Measurements from ENCODE around the gene ITPR3. TPM values are rescaled to one million over a fixed set of nuclear protein-coding genes. Genes with fewer than 3 reads are reported as not detected.

Gene ITPR3
- total RNA-seq, 1 donor, result 15.1 TPM

DNA sequence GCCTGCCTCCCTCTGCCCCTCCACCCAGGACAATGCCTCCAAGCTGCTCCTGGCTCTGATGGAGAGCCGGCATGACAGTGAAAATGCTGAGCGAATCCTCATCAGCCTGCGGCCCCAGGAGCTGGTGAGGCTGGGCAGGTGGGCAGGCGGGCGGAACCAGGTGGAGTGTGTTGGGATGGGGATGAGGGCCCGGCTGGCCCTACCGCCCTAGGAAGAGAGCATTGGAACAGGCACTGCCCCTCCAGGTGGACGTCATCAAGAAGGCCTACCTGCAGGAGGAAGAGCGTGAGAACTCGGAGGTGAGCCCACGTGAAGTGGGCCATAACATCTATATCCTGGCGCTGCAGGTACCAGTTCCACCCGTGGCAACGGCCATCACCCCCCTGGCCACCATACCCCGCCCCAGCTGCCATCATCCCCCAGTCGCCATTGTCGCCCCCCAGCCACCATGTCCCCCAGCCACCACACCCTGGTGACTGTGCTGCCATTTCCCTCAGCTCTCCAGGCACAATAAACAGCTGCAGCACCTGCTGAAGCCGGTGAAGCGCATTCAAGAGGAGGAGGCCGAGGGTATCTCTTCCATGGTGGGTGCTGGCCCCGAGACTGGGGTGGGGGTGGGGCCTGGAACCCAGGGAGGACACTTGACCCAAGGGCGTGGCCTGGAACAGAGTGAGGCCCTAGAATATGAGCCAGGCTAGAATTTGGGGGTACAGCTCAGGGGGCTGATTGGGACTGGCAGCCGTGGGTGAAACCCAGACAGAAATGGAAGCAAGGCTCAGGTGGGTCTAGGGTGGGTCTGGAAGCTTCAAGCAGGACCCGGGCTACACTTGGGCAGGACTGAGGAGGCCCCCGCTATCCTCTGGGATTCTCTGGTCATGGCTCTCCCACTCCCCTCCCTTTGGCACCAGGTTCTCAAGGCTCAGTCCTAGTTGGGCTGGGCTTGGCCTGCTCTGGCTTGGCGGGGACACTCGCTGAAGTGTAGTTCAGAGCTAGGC is 66.2 kb downstream of the ITPR3 start:
- DNase-seq (ENCODE audit: low read depth), result no peak
- TF ChIP-seq, protein P1, sequence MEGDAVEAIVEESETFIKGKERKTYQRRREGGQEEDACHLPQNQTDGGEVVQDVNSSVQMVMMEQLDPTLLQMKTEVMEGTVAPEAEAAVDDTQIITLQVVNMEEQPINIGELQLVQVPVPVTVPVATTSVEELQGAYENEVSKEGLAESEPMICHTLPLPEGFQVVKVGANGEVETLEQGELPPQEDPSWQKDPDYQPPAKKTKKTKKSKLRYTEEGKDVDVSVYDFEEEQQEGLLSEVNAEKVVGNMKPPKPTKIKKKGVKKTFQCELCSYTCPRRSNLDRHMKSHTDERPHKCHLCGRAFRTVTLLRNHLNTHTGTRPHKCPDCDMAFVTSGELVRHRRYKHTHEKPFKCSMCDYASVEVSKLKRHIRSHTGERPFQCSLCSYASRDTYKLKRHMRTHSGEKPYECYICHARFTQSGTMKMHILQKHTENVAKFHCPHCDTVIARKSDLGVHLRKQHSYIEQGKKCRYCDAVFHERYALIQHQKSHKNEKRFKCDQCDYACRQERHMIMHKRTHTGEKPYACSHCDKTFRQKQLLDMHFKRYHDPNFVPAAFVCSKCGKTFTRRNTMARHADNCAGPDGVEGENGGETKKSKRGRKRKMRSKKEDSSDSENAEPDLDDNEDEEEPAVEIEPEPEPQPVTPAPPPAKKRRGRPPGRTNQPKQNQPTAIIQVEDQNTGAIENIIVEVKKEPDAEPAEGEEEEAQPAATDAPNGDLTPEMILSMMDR (IDR thresholded peaks at IDR 0.05; ENCODE audit: insufficient read depth, low read depth, low read length), result no peak

DNA sequence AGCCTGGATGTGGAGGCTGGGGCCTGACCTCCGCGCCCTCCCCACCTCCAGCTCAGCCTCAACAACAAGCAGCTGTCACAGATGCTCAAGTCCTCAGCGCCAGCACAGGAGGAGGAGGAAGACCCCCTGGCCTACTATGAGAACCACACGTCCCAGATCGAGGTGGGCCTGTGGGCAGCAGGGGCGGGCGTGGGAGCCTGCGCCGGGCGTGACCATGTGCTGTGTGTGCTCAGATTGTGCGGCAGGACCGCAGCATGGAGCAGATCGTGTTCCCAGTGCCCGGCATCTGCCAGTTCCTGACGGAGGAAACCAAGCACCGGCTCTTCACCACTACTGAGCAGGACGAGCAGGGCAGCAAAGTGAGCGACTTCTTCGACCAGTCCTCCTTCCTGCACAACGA is 66.9 kb downstream of the ITPR3 start:
- TF ChIP-seq, protein P1 (IDR thresholded peaks at IDR 0.05; ENCODE audit: insufficient read depth, low read depth, low read length), result no peak
- H3K4me3 ChIP-seq (ENCODE audit: low read depth, low read length), result no peak overlapping the region
- no peak for DNase-seq (ENCODE audit: low read depth)

More for the DNA sequence above, 66.2 kb downstream of the ITPR3 start:
- no peak overlapping the region for H3K4me3 ChIP-seq (ENCODE audit: low read depth, low read length)

DNA sequence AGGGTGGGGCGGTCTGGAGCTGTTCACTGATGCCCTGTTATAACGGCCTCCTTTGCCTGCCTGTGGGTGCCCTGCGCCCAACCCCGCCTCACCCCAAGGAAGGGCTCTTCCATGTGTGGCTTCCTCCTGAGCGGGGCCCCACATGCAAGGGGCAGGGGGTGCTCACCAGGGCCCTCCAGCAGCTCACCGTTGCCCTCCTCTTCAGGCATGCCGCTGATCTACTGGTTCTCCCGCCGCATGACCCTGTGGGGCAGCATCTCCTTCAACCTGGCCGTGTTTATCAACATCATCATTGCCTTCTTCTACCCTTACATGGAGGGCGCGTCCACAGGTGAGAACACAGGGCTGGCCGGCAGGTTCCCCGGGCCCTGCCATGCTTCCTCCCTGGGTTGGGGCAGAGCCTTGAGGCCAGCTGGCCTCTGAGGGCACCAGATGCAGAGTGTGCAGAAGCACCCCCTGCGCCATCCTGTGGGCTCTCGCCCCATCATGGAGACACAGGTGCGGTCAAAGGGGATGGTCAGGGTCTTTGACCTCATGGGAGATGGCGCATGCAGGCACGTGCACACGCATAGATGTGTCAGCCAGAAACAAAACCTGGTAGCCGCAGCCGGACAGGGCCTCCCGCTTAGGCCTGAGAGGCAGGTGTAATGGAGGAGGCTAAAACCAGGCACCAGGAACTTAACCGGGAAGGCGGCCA is 67.5 kb downstream of the ITPR3 start:
- TF ChIP-seq, protein P1 (IDR thresholded peaks at IDR 0.05; ENCODE audit: insufficient read depth, low read depth, low read length), result no peak
- DNase-seq (ENCODE audit: low read depth), result no peak
- no peak overlapping the region for H3K4me3 ChIP-seq (ENCODE audit: low read depth, low read length)

DNA sequence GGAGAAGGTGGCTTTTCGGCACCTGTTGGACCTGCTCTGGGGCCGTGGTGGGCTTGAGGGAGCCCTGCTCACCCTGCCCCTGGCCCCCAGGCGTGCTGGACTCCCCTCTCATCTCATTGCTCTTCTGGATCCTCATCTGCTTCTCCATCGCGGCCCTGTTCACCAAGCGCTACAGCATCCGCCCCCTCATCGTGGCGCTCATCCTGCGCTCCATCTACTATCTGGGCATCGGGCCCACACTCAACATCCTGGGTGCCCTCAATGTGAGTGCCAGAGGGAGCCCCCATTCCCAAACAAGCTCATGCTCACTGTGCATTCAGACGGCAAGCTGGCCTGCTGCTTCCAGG is 68.0 kb downstream of the ITPR3 start:
- TF ChIP-seq, protein P1 (IDR thresholded peaks at IDR 0.05; ENCODE audit: insufficient read depth, low read depth, low read length), result no peak
- DNase-seq (ENCODE audit: low read depth), result no peak
- H3K4me3 ChIP-seq (ENCODE audit: low read depth, low read length), result no peak overlapping the region

DNA sequence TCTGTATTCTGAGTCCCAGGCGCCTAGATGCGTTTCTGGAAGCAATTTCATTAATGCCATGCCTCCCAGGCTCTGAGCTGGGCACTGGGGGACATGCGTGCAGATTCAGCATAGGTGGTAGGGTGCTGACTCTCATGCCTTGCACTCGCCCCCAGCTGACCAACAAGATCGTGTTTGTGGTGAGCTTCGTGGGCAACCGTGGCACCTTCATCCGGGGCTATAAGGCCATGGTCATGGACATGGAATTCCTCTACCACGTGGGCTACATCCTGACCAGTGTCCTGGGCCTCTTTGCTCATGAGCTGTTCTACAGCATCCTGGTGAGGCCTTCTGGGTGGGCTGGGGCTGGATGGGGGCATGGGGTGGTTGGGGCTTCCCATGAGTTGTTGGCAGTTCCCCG is 68.8 kb downstream of the ITPR3 start:
- no peak for DNase-seq (ENCODE audit: low read depth)
- H3K4me3 ChIP-seq (ENCODE audit: low read depth, low read length), result no peak overlapping the region
- TF ChIP-seq, protein P1 (IDR thresholded peaks at IDR 0.05; ENCODE audit: insufficient read depth, low read depth, low read length), result no peak

DNA sequence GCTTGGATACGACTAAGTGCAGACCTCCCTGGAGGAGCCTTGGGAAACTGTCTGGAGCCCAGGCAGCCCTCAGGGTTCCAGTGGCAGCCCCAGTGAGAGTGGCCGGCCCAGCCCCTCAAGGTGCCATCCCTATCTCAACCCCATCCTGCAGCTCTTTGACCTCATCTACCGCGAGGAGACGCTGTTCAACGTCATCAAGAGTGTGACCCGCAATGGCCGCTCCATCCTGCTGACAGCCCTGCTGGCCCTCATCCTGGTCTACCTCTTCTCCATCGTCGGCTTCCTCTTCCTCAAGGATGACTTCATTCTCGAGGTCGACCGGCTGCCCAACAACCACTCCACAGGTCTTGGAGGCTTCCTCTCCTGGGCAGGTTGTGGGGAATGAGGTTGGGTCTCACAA is 69.6 kb downstream of the ITPR3 start:
- no peak for DNase-seq (ENCODE audit: low read depth)
- TF ChIP-seq, protein P1 (IDR thresholded peaks at IDR 0.05; ENCODE audit: insufficient read depth, low read depth, low read length), result no peak
- no peak overlapping the region for H3K4me3 ChIP-seq (ENCODE audit: low read depth, low read length)
